Measurements from ENCODE around the gene KRTAP10-4.

The KRTAP10-4 gene

DNA sequence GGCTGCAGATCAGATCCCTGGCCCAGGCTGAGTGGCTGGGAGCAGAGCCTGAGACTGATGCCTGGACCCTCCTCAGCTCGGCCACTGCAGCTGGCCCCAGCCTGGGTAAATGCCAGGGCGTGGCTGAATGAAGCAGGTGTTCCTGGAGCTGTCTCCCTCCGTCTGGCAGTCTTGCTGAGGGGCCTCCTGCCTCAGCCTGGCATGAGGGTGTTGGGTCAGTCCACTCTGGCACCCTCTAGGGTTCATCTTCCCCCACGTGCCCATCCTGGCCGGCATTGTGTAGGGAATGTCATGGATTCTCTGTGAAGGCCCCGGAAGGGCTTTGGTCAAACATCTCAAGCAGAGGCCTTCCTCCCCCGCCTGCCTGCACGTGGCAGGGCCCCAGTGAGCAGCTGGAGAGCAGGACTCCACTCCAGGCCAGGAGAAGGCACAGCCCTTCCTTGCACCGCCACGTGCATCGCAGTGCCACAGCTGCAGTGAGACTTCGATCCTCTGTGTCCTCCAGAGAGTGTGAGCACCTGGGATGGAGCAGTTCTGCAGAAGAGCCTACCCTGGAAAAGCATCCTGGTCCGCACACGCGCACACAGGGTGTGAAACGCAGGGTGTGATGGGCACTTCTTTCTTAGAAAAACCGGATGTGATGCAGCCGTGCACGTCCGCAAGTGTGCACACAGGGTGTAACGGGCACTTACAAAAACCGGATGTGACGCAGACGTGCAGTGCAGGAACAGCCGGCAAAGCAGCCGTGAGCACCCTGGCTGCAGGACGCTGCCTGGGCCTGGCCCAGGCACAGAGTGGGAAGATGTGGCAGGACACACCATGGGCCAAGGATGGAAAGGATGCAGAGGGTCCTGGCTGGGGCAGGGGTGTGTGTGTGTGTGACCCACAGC lies 4.6 kb upstream of the KRTAP10-4 start:
- Histone ChIP-seq H3K27ac (no peak overlapping the region), H3K4me3 (ENCODE audit: low read depth, low read length) (no peak overlapping the region), H3K36me3 (no peaks in the 10 kb centered on the region), H3K27me3 (ENCODE audit: insufficient read depth, low read depth, severe bottlenecking) (no peaks in the 10 kb centered on the region), H3K9me3 (ENCODE audit: severe bottlenecking) (peaks cover 17% of the 10 kb centered on the region)
- TF ChIP-seq, protein P1, sequence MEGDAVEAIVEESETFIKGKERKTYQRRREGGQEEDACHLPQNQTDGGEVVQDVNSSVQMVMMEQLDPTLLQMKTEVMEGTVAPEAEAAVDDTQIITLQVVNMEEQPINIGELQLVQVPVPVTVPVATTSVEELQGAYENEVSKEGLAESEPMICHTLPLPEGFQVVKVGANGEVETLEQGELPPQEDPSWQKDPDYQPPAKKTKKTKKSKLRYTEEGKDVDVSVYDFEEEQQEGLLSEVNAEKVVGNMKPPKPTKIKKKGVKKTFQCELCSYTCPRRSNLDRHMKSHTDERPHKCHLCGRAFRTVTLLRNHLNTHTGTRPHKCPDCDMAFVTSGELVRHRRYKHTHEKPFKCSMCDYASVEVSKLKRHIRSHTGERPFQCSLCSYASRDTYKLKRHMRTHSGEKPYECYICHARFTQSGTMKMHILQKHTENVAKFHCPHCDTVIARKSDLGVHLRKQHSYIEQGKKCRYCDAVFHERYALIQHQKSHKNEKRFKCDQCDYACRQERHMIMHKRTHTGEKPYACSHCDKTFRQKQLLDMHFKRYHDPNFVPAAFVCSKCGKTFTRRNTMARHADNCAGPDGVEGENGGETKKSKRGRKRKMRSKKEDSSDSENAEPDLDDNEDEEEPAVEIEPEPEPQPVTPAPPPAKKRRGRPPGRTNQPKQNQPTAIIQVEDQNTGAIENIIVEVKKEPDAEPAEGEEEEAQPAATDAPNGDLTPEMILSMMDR (IDR thresholded peaks at IDR 0.05; ENCODE audit: low read depth, low read length) = no peak
- no peak for DNase-seq

DNA sequence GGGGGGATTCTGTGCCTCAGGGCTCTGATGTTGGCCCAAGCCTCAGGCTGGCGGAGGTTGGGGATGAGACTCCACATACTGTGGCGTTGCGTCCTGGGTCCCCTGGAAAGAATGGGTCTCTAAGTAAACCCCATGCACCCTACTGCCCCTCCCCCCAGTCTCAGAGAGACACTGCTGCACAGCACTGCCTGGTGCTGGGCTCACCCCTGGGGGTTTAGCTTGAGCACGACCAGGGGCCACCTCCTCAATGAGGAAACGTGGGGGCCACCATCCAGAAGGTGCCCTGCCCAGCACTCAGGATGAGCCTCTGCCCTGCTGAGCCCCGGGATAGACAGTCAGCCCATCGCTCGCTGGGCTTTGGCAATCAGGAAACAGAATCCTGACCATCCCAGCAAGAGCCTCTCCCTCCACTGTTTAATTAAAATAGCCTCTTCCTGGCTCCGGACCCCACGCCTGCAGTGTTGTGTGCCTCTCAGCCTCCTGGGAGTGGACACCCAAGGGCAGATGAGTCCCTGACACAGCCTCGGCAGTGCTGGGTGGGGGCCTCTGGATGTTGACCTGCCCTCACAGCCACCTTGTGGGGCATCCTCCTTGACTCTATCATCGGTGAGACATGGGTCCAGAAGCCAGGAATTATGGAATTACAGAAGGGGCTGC lies 3.5 kb upstream of the KRTAP10-4 start:
- H3K9me3 ChIP-seq (ENCODE audit: severe bottlenecking) = peaks cover 17% of the 10 kb centered on the region
- H3K4me3 ChIP-seq (ENCODE audit: low read depth, low read length) = no peak overlapping the region
- TF ChIP-seq, protein P1 (IDR thresholded peaks at IDR 0.05; ENCODE audit: low read depth, low read length) = no peak
- no peaks in the 10 kb centered on the region for H3K36me3 ChIP-seq
- no peak overlapping the region for H3K27ac ChIP-seq
- H3K27me3 ChIP-seq (ENCODE audit: insufficient read depth, low read depth, severe bottlenecking) = no peaks in the 10 kb centered on the region
- DNase-seq = no peak

DNA sequence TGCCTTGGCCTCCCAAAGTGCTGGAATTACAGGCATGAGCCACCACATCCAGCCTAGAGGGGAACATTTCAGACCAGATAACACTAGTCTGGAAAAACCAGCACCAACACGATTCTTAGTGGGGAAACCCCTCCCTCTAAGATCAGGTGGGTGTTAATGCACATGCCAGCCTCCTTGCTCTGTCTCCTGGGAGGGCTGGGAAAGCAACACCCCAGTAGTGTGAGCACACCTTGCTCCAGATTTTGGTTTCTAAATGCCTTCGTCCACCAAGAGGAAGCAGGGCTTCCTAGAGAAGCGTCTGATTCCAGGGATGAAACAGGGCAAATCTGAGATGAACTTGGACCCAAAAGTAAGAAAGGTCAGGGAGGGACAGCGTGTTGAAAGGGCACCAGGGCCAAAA lies 2.2 kb upstream of the KRTAP10-4 start:
- TF ChIP-seq, protein P1 (IDR thresholded peaks at IDR 0.05; ENCODE audit: low read depth, low read length) = no peak
- Histone ChIP-seq H3K9me3 (ENCODE audit: severe bottlenecking) (peaks cover 14% of the 10 kb centered on the region), H3K27me3 (ENCODE audit: insufficient read depth, low read depth, severe bottlenecking) (no peaks in the 10 kb centered on the region), H3K4me3 (ENCODE audit: low read depth, low read length) (no peak overlapping the region), H3K27ac (no peak overlapping the region), H3K36me3 (no peaks in the 10 kb centered on the region)
- DNase-seq = no peak

DNA sequence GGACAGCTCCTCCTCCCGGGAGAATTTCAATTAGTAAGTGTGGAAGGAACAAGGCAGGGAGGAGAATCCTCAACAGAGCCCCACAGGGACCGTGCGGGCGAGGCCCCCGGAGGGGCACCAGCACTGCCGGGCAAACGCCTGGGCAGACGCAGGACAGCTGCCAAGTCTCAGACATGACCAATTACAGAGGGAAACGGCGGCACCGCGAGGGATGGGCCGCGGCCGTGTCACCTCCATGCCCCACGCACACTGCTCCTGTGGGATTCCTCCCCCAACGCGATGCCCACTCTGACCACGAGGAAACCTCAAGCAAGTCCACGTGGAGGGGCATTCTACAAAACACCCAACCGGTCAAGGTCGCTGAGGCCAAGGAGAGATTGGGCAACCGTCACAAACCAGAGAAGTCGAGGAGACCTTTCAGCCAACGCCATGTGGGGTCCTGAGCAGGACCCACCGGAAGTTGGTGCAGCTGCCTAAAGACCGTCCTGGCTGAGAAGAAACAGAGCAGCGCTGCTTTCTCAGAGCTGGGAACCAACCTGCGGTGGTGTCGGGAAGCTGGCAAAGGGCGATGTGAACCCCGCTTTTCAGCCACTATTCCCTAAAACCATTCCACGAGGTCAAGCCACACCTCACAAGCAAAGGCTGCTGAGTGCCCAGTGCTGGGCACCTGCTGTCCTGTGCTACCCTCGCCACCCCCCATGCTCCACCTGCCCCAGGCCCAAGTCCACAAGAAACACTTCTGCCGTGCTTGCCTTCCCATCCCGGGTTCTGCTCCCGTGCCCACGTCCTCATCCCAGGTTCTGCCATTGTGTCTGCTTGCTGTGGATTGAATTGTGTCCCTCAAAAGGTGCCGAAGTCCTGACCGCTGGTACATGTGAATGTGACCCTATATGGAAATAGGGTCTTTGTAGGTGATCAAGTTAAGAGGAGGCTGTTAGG lies 1.4 kb upstream of the KRTAP10-4 start:
- Histone ChIP-seq H3K36me3 (no peaks in the 10 kb centered on the region), H3K4me3 (ENCODE audit: low read depth, low read length) (no peak overlapping the region), H3K27me3 (ENCODE audit: insufficient read depth, low read depth, severe bottlenecking) (no peaks in the 10 kb centered on the region), H3K27ac (no peak overlapping the region), H3K9me3 (ENCODE audit: severe bottlenecking) (peaks cover 19% of the 10 kb centered on the region)
- no peak for DNase-seq
- TF ChIP-seq, protein P1 (IDR thresholded peaks at IDR 0.05; ENCODE audit: low read depth, low read length) = no peak

DNA sequence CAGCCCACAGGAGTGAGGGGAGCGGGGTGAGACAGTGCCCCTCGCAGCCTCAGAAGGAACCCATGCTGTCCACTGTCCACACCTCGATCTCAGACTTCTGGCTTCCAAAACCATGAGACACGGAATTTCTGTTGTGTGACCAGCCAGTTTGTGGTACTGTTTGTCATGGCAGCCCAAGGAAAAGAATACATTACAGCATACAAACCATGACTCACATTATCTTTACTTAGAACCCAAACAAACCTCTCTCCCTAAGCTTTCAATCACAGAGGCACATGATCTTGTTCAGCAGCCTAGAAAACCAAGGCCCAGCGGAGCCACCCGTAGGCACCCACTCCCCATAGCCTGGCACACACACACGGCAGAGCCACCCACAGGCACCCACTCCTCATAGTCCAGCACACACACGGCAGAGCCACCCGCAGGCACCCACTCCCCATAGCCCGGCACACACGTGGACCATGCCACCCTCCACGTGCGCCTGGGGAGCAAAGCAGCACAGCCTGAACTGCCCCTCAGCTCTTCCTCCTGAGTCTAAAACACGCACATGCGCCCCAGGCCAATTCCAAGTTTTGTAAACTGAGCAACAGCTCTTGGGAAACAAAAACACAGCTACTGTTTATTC lies 458 bp upstream of the KRTAP10-4 start:
- Histone ChIP-seq H3K27ac (no peak overlapping the region), H3K27me3 (ENCODE audit: insufficient read depth, low read depth, severe bottlenecking) (no peaks in the 10 kb centered on the region), H3K4me3 (ENCODE audit: low read depth, low read length) (no peak overlapping the region), H3K9me3 (ENCODE audit: severe bottlenecking) (peaks cover 23% of the 10 kb centered on the region), H3K36me3 (no peaks in the 10 kb centered on the region)
- TF ChIP-seq, protein P1 (IDR thresholded peaks at IDR 0.05; ENCODE audit: low read depth, low read length) = no peak
- DNase-seq = no peak
